Glutamatergic neuron (in vitro differentiated cells): ENCODE measurements around the gene GPHN. TPM values are rescaled to one million over a fixed set of nuclear protein-coding genes. Genes with fewer than 3 reads are reported as not detected.

ENCODE experiments used
- DNase-seq: peaks from one replicate; pipeline ENCODE4 v3.0.0; 2022
- H3K27ac Mint-ChIP-seq: one replicate; pipeline ENCODE4 v1.8.0; 2020; ENCODE audit warnings: mild to moderate bottlenecking, mixed read lengths, inconsistent platforms; ENCODE audit not compliant: unreplicated experiment
- H3K27me3 Mint-ChIP-seq: one replicate; pipeline ENCODE4 v1.8.0; 2020; ENCODE audit warnings: mild to moderate bottlenecking, moderate library complexity, mixed read lengths, inconsistent platforms; ENCODE audit not compliant: unreplicated experiment
- H3K36me3 Mint-ChIP-seq: one replicate; pipeline ENCODE4 v1.8.0; 2020; ENCODE audit warnings: mild to moderate bottlenecking, mixed read lengths, inconsistent platforms; ENCODE audit not compliant: unreplicated experiment
- H3K4me1 Mint-ChIP-seq: one replicate; pipeline ENCODE4 v1.8.0; 2020; ENCODE audit warnings: mild to moderate bottlenecking, low read depth, mixed read lengths, inconsistent platforms; ENCODE audit not compliant: unreplicated experiment
- H3K4me3 Mint-ChIP-seq: one replicate; pipeline ENCODE4 v1.8.0; 2020; ENCODE audit warnings: mild to moderate bottlenecking, mixed read lengths, inconsistent platforms; ENCODE audit not compliant: unreplicated experiment
- H3K9me3 Mint-ChIP-seq: one replicate; pipeline ENCODE4 v1.8.0; 2020; ENCODE audit warnings: mild to moderate bottlenecking, moderate library complexity, mixed read lengths, inconsistent platforms; ENCODE audit not compliant: unreplicated experiment
- CTCF ChIP-seq: fragments of 200-600 bp; sonication (generic); IDR thresholded peaks from one replicate; pipeline ENCODE4 v1.5.0; 2021; ENCODE audit not compliant: partially characterized antibody, unreplicated experiment
- total RNA-seq: library from RNA; stranded (reverse); fragmentation: NEBNext Ultra II Directional; extraction: Animal tissue kit (Norgen Biotek cat#: 25700); gene quantifications from one replicate; pipeline ENCODE4 v1.2.1, GENCODE V29; 2021; ENCODE audit not compliant: unreplicated experiment

GPHN gene
- total RNA-seq, 1 donor from 2014 or later = 29.8 TPM

GRCh38 chr14:67133144-67133543, 625.2 kb downstream of the GPHN start:
- H3K27ac Mint-ChIP-seq = no peak overlapping the region
- no peak for DNase-seq
- H3K9me3 Mint-ChIP-seq = no peaks in the 10 kb centered on the region
- no peaks in the 10 kb centered on the region for H3K36me3 Mint-ChIP-seq
- no peaks in the 10 kb centered on the region for H3K27me3 Mint-ChIP-seq
- H3K4me1 Mint-ChIP-seq = no peaks in the 10 kb centered on the region
- H3K4me3 Mint-ChIP-seq = no peak overlapping the region
- no peak for TF ChIP-seq CTCF

GRCh38 chr14:67133595-67134441, 625.9 kb downstream of the GPHN start:
- TF ChIP-seq CTCF = no peak
- no peaks in the 10 kb centered on the region for H3K36me3 Mint-ChIP-seq
- H3K27ac Mint-ChIP-seq = no peak overlapping the region
- no peaks in the 10 kb centered on the region for H3K9me3 Mint-ChIP-seq
- H3K4me1 Mint-ChIP-seq = no peaks in the 10 kb centered on the region
- no peak for DNase-seq
- H3K27me3 Mint-ChIP-seq = no peaks in the 10 kb centered on the region
- no peak overlapping the region for H3K4me3 Mint-ChIP-seq

- Mint-ChIP-seq H3K27me3 (no peaks in the 10 kb centered on the region), H3K27ac (no peak overlapping the region), H3K4me1 (no peaks in the 10 kb centered on the region), H3K9me3 (no peaks in the 10 kb centered on the region), H3K36me3 (no peaks in the 10 kb centered on the region), H3K4me3 (no peak overlapping the region)
- DNase-seq = no peak
- TF ChIP-seq CTCF = peak; percentile 59
These were observed 629.9 kb downstream of the GPHN start for GRCh38 chr14:67137744-67138371.

- TF ChIP-seq CTCF = no peak
- H3K27ac Mint-ChIP-seq = no peak overlapping the region
- no peaks in the 10 kb centered on the region for H3K4me1 Mint-ChIP-seq
- no peaks in the 10 kb centered on the region for H3K27me3 Mint-ChIP-seq
- H3K36me3 Mint-ChIP-seq = no peaks in the 10 kb centered on the region
- DNase-seq = no peak
- no peaks in the 10 kb centered on the region for H3K9me3 Mint-ChIP-seq
- H3K4me3 Mint-ChIP-seq = no peak overlapping the region
These were observed 632.6 kb downstream of the GPHN start for GRCh38 chr14:67140556-67140955.

- Mint-ChIP-seq H3K4me1 (no peaks in the 10 kb centered on the region), H3K9me3 (no peaks in the 10 kb centered on the region)
- no peak for TF ChIP-seq CTCF
These were observed 633.4 kb downstream of the GPHN start for GRCh38 chr14:67141146-67141900.

More at GRCh38 chr14:67141146-67141900, 633.4 kb downstream of the GPHN start:
- no peak overlapping the region for H3K27ac Mint-ChIP-seq
- H3K36me3 Mint-ChIP-seq = peaks cover 4% of the 10 kb centered on the region
- H3K27me3 Mint-ChIP-seq = no peaks in the 10 kb centered on the region
- no peak overlapping the region for H3K4me3 Mint-ChIP-seq
- DNase-seq = no peak
